Choroid plexus epithelial cell (primary cell): ENCODE measurements around the gene TRIM67.

ENCODE experiments used
- DNase-seq: peaks from one replicate; pipeline ENCODE4 v3.0.0-alpha.2; 2010; ENCODE audit warnings: low read depth
- H3K4me3 ChIP-seq: 2 replicates; pipeline ENCODE4 v1.5.1; 2011; ENCODE audit warnings: low read depth, mild to moderate bottlenecking, control low read depth, low read length, moderate library complexity
- TF ChIP-seq, protein P1 (sequence below): conservative IDR thresholded peaks from 2 replicates; pipeline ENCODE4 v1.5.1; 2011; ENCODE audit warnings: low read depth, mild to moderate bottlenecking, control low read depth, inconsistent platforms, low read length, moderate library complexity

Gene TRIM67

DNA sequence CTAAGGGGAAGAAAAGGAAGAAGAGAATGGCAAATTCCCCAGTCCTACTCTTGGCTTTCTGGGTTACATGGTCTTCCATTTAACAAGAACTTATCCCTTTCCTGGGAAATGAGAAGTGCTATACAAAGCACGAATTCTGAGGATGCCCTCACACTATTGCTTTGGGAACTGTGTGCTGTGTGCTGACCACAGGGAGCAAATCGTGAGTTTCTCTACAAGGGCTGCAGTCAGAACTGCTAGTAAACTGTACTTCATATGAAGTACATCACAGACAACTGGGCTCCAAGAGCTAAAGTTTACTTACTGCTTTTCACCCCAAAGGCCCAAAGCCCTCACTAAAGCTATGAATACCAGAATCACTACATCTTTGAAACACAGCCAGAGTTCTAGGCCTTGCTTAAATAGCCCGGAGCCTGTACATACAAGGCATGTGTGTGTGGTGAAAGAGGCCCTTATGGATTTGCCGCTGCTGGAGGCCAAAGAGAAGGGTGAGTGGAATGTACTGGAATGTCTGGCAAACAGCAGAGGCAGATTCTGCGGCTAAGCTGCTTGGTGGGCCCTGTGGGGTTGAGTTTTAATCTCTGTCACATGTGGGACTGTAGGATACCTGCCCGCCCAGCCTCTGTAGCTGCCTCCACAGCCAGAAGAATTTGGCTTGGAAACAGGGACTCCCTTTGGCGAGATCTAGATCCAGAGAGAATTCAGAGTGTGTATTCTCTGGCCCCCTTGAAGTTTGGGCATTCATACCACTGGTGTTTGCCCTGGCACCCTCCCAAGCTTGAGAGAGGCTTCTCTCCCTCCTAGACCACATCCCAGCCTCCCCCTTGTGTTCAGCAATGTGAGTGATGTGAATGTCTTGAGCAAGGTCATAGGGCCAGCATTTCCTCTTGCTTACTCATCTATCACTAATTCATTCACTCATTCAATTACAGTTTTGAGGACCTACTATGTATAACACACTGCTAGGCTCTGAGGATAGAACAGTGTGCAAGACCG lies 21.9 kb upstream of the TRIM67 start:
- peak; percentile 98 for DNase-seq
- H3K4me3 ChIP-seq, result no peak overlapping the region
- TF ChIP-seq, protein P1, sequence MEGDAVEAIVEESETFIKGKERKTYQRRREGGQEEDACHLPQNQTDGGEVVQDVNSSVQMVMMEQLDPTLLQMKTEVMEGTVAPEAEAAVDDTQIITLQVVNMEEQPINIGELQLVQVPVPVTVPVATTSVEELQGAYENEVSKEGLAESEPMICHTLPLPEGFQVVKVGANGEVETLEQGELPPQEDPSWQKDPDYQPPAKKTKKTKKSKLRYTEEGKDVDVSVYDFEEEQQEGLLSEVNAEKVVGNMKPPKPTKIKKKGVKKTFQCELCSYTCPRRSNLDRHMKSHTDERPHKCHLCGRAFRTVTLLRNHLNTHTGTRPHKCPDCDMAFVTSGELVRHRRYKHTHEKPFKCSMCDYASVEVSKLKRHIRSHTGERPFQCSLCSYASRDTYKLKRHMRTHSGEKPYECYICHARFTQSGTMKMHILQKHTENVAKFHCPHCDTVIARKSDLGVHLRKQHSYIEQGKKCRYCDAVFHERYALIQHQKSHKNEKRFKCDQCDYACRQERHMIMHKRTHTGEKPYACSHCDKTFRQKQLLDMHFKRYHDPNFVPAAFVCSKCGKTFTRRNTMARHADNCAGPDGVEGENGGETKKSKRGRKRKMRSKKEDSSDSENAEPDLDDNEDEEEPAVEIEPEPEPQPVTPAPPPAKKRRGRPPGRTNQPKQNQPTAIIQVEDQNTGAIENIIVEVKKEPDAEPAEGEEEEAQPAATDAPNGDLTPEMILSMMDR, result peak; percentile 6

DNA sequence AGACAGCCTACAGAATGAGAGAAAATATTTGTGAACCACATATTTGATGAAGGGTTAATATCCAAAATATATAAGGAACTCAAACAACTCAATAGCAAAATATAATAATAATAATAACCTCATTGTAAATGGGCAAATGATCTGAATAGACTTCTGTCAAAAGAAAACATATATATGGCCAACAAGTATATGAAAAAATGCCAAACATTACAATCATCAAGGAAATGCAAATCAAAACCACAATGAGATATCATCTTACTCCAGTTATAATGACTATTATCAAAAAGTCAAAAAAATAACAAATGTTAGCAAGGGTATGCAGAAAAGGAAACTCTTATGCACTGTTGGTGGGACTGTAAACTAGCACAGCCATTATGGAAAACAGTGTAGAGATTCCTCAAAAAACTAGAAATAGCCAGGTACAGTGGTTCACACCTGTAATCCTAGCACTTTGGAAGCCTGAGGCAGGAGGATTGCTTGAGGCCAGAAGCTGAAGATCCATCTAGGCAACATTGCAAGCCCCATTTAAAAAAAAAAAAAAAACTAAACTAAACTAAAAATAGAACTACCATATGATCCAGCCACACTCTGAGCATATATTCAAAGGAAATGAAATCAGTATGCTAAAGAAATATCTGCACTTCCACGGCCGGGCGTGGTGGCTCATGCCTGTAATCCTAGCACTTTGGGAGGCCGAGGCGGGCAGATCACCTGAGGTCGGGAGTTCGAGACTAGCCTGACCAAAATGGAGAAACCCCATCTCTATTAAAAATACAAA lies 17.3 kb upstream of the TRIM67 start:
- no peak for DNase-seq
- no peak overlapping the region for H3K4me3 ChIP-seq
- TF ChIP-seq, protein P1, result no peak

DNA sequence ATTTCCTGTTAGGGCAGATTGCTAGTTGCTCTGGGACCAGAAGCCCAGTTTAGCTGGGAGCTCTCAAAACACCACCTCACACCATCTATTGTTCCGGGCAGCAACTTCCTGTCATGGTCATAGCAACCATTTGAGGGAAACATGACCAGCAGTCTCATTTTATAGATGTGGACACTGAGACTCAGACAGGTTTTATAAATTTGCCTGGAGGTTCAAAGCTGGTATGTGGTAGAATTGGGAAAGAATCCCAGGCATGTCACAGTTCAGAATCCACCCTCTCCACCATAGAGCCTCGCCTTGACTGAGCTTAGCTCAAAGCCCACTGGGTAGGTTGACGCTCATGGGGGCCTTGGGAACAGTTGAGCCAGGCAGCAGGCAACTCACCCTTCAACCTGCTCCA lies 14.0 kb upstream of the TRIM67 start:
- no peak for DNase-seq
- TF ChIP-seq, protein P1, result no peak
- H3K4me3 ChIP-seq, result no peak overlapping the region

DNA sequence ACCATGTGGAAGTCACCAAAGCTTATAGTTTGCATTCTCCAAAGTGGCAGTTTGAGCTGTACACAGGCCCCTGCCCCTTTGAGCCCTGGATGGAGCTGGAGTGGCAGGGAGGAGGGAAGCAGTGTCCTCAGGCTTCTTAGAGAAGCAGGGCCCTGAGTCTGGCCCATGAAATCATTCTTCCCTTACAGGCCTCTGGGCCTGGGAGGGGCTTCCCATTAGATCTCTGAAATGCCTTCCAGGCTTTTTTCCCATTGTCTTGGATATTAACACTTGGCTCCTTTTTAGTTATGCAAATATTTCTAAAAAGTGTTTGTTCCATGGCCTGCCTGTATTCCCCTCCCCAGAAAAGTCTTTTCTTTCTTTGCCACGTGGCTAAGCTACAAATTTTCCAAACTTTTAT lies 10.0 kb upstream of the TRIM67 start:
- no peak overlapping the region for H3K4me3 ChIP-seq
- TF ChIP-seq, protein P1, result no peak
- no peak for DNase-seq

DNA sequence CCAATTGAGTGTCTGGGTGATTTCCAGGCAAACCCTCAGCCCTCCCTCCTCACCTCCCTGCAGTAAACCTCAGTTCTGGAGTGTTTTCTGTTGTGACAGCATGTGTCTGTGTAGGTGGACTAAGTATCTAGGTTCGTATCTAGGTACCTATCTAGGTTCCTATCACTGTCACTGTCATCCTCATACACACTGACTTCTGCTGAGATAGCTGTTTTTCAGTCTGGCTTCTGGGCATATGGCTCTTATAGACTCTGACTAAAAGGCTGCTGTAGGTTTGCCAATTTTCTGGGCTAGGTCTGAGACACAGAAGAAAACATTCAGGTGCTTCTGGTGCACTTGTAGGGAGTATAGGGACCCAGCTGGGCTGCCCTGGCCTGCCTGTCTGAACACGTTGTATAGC lies 8.1 kb upstream of the TRIM67 start:
- TF ChIP-seq, protein P1, result no peak
- H3K4me3 ChIP-seq, result no peak overlapping the region
- DNase-seq, result no peak

DNA sequence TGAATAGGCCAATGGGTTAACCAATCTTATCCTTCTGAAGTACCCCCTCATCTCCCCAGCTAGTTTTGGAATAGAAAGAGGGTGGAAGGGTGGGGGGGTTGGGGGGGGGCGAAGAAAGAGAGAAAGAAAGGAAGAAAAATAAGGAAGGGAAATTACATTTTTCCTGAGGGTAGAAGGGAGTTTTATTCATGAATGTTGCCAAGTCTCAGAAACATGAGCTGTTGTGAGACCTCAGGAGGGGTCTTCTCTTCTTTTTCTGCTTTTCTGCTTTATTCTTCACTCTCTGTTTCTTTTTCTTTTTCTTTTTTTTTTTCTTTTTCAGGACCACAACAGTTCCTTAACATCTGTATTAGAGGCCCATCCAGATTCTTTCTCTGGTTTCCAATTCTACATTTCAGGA lies 6.0 kb upstream of the TRIM67 start:
- no peak overlapping the region for H3K4me3 ChIP-seq
- DNase-seq, result no peak
- TF ChIP-seq, protein P1, result no peak
